Osteoblast (primary cell): ENCODE data around the gene KLHL18. TPM values are rescaled to one million over a fixed set of nuclear protein-coding genes. Genes with fewer than 3 reads are reported as not detected.
"Not testable (repeated sequence)": the region's sequence is repeated elsewhere in the genome, so short reads cannot be mapped to it uniquely, and the experiment has no call there.

Experiments
- DNase-seq: peaks from one replicate; pipeline ENCODE4 v3.0.0; 2011; ENCODE audit warnings: low spot score, mixed read lengths; ENCODE audit not compliant: insufficient read length; ENCODE audit errors: missing footprints
- H2AFZ ChIP-seq: 2 replicates; pipeline ENCODE4 v1.6.0; 2011; ENCODE audit warnings: mild to moderate bottlenecking, low read length
- H3K27ac ChIP-seq: 2 replicates; pipeline ENCODE4 v1.5.1; 2011; ENCODE audit warnings: mild to moderate bottlenecking, low read depth, low read length, moderate library complexity
- H3K27me3 ChIP-seq: 2 replicates; pipeline ENCODE4 v1.6.0; 2012; ENCODE audit warnings: mild to moderate bottlenecking, control low read depth, inconsistent platforms, low read length, moderate library complexity; ENCODE audit not compliant: insufficient read depth
- H3K36me3 ChIP-seq: 2 replicates; pipeline ENCODE4 v1.5.1; 2011; ENCODE audit warnings: mild to moderate bottlenecking, low read length, control low read depth, moderate library complexity; ENCODE audit not compliant: insufficient read depth
- H3K4me1 ChIP-seq: 2 replicates; pipeline ENCODE4 v1.5.1; 2011; ENCODE audit warnings: mild to moderate bottlenecking, low read length, control low read depth, moderate library complexity; ENCODE audit not compliant: insufficient read depth
- H3K4me2 ChIP-seq: 2 replicates; pipeline ENCODE4 v1.6.0; 2011; ENCODE audit warnings: mild to moderate bottlenecking, low read length; ENCODE audit not compliant: insufficient read depth
- H3K4me3 ChIP-seq: fragments of 200-600 bp; sonication (generic); 3 replicates; pipeline ENCODE4 v1.5.1; 2012; ENCODE audit warnings: mild to moderate bottlenecking, low read length, inconsistent platforms; ENCODE audit not compliant: insufficient read depth
- H3K79me2 ChIP-seq: 2 replicates; pipeline ENCODE4 v1.6.0; 2012; ENCODE audit warnings: mild to moderate bottlenecking, low read length, control low read depth, inconsistent platforms; ENCODE audit not compliant: insufficient read depth
- H3K9me3 ChIP-seq: 2 replicates; pipeline ENCODE4 v1.5.1; 2011; ENCODE audit warnings: low read depth, low read length, control low read depth
- H4K20me1 ChIP-seq: 2 replicates; pipeline ENCODE4 v1.6.0; 2012; ENCODE audit warnings: mild to moderate bottlenecking, low read length, control low read depth; ENCODE audit not compliant: insufficient read depth
- CTCF ChIP-seq: IDR thresholded peaks from 2 replicates; pipeline ENCODE4 v1.5.1; 2011; ENCODE audit warnings: mild to moderate bottlenecking, low read depth, low read length, moderate library complexity; ENCODE audit errors: extremely low read depth
- total RNA-seq: library from RNA; depleted of rRNA; stranded (reverse); fragments of >200 nt; gene quantifications from 2 replicates; pipeline ENCODE4 v1.2.3, GENCODE V29; 2012

The KLHL18 gene
- total RNA-seq, 1 donor, result 21.4 TPM

- Histone ChIP-seq H3K27me3 (no peaks in the 10 kb centered on the region), H3K9me3 (no peaks in the 10 kb centered on the region), H3K4me1 (no peaks in the 10 kb centered on the region), H3K4me2 (no peak overlapping the region), H2AFZ (no peak overlapping the region), H3K36me3 (peaks cover 3% of the 10 kb centered on the region), H4K20me1 (peaks cover 5% of the 10 kb centered on the region), H3K27ac (no peak overlapping the region), H3K79me2 (peaks cover 43% of the 10 kb centered on the region), H3K4me3 (no peak overlapping the region)
- TF ChIP-seq CTCF, result no peak
- peak; percentile 19 for DNase-seq
Observed at GRCh38 chr3:47306022-47306421, 23.3 kb downstream of the KLHL18 start.

- not testable (repeated sequence) for H3K36me3 ChIP-seq
- H3K79me2 ChIP-seq, result peaks cover 34% of the 10 kb centered on the region
Observed at GRCh38 chr3:47309231-47309630, 26.5 kb downstream of the KLHL18 start.

GRCh38 chr3:47310391-47310790 is 27.6 kb downstream of the KLHL18 start:
- no peaks in the 10 kb centered on the region for H3K27me3 ChIP-seq
- no peak overlapping the region for H3K4me2 ChIP-seq
- H3K4me1 ChIP-seq, result no peaks in the 10 kb centered on the region
- H3K9me3 ChIP-seq, result no peaks in the 10 kb centered on the region
- TF ChIP-seq CTCF, result no peak
- H3K79me2 ChIP-seq, result peaks cover 32% of the 10 kb centered on the region
- no peak overlapping the region for H3K27ac ChIP-seq
- H4K20me1 ChIP-seq, result peaks cover 12% of the 10 kb centered on the region
- no peak overlapping the region for H3K4me3 ChIP-seq
- DNase-seq, result no peak
- no peak overlapping the region for H2AFZ ChIP-seq
- peaks cover 3% of the 10 kb centered on the region for H3K36me3 ChIP-seq

More at GRCh38 chr3:47309231-47309630, 26.5 kb downstream of the KLHL18 start:
- H4K20me1 ChIP-seq, DNase-seq, H3K4me2 ChIP-seq, H3K4me3 ChIP-seq, H3K27ac ChIP-seq, H3K4me1 ChIP-seq, H3K27me3 ChIP-seq, H2AFZ ChIP-seq, H3K9me3 ChIP-seq: not testable (repeated sequence)

- H3K4me2 ChIP-seq, result no peak overlapping the region
- H3K36me3 ChIP-seq, result no peaks in the 10 kb centered on the region
- no peaks in the 10 kb centered on the region for H3K4me1 ChIP-seq
- no peak for DNase-seq
- H4K20me1 ChIP-seq, result peaks cover 11% of the 10 kb centered on the region
- peaks cover 18% of the 10 kb centered on the region for H3K79me2 ChIP-seq
- H3K27me3 ChIP-seq, result no peaks in the 10 kb centered on the region
- no peak overlapping the region for H3K27ac ChIP-seq
- TF ChIP-seq CTCF, result no peak
- no peak overlapping the region for H3K4me3 ChIP-seq
- no peaks in the 10 kb centered on the region for H3K9me3 ChIP-seq
- no peak overlapping the region for H2AFZ ChIP-seq
Observed at GRCh38 chr3:47313341-47314055, 30.8 kb downstream of the KLHL18 start.
